Smooth muscle cell (in vitro differentiated cells): ENCODE measurements around the gene PPFIA3. TPM values are rescaled to one million over a fixed set of nuclear protein-coding genes. Genes with fewer than 3 reads are reported as not detected.

Source experiments
- DNase-seq: peaks from one replicate; lab custom pipeline; 2025; ENCODE audit not compliant: unreplicated experiment; lab: John Stamatoyannopoulos, UW
- H2AFZ ChIP-seq: fragments of 200-600 bp; sonication (generic); 2 replicates; pipeline ENCODE4 v1.6.0; 2016; ENCODE audit warnings: antibody characterized with exemption, low read depth, mild to moderate bottlenecking
- H3F3A ChIP-seq: fragments of 200-600 bp; sonication (generic); 2 replicates; pipeline ENCODE4 v1.6.0; 2017; ENCODE audit warnings: antibody characterized with exemption, low read depth
- H3K27ac ChIP-seq: fragments of 200-600 bp; sonication (generic); 2 replicates; pipeline ENCODE4 v1.5.1; 2016; ENCODE audit warnings: low read depth, mild to moderate bottlenecking
- H3K27me3 ChIP-seq: fragments of 200-600 bp; sonication (generic); 2 replicates; pipeline ENCODE4 v1.6.1; 2016; ENCODE audit warnings: low read depth, mild to moderate bottlenecking
- H3K36me3 ChIP-seq: fragments of 200-600 bp; sonication (generic); 2 replicates; pipeline ENCODE4 v1.5.1; 2016; ENCODE audit warnings: low read depth
- H3K4me1 ChIP-seq: fragments of 200-600 bp; sonication (generic); 2 replicates; pipeline ENCODE4 v1.5.1; 2016; ENCODE audit warnings: low read depth
- H3K4me2 ChIP-seq: fragments of 200-600 bp; sonication (generic); 2 replicates; pipeline ENCODE4 v1.6.0; 2016; ENCODE audit warnings: mild to moderate bottlenecking
- H3K4me3 ChIP-seq: fragments of 200-600 bp; sonication (generic); 2 replicates; pipeline ENCODE4 v1.5.1; 2016; ENCODE audit warnings: mild to moderate bottlenecking
- H3K79me2 ChIP-seq: fragments of 200-600 bp; sonication (generic); 2 replicates; pipeline ENCODE4 v1.6.0; 2016; ENCODE audit warnings: low read depth, mild to moderate bottlenecking
- H3K9ac ChIP-seq: fragments of 200-600 bp; sonication (generic); 2 replicates; pipeline ENCODE4 v1.6.0; 2016; ENCODE audit warnings: low read depth
- H3K9me3 ChIP-seq: fragments of 200-600 bp; sonication (generic); replicated peaks from 2 replicates; pipeline ENCODE4 v1.5.1; 2016; ENCODE audit warnings: low read depth
- H4K20me1 ChIP-seq: fragments of 200-600 bp; sonication (generic); 2 replicates; pipeline ENCODE4 v1.6.0; 2016; ENCODE audit warnings: low read depth
- CTCF ChIP-seq: fragments of 200-600 bp; sonication (generic); IDR thresholded peaks from 2 replicates; pipeline ENCODE4 v1.5.1; 2017; ENCODE audit warnings: borderline replicate concordance, mild to moderate bottlenecking, antibody characterized with exemption; ENCODE audit not compliant: insufficient read depth, poor library complexity, severe bottlenecking
- WGBS: methylation state at CpG from one replicate; pipeline ENCODE4 v1.1.7; 2016; ENCODE audit warnings: low lambda C conversion rate; 5-methylcytosine and 5-hydroxymethylcytosine counted together
- polyA plus RNA-seq: library from polyadenylated mRNA; unstranded; fragments of >200 nt; fragmentation: Nextera tagmentation; extraction: Ambion mirVana; gene quantifications from 2 replicates; pipeline ENCODE4 v1.2.1, GENCODE V29; 2016
- total RNA-seq: library from RNA; depleted of rRNA; stranded (reverse); fragments of >200 nt; gene quantifications from 2 replicates; pipeline ENCODE4 v1.2.3, GENCODE V29; 2014

The PPFIA3 gene
- total and polyA plus RNA-seq, 2 experiments from 2014 or later, result 3.2 to 20.3 TPM

- no peaks in the 10 kb centered on the region for H3K4me1 ChIP-seq
- no peak overlapping the region for H3K9ac ChIP-seq
- no peak for TF ChIP-seq CTCF
- no peaks in the 10 kb centered on the region for H3K9me3 ChIP-seq
- no peak overlapping the region for H3K27ac ChIP-seq
- H2AFZ ChIP-seq, result no peak overlapping the region
- no peaks in the 10 kb centered on the region for H4K20me1 ChIP-seq
- H3K4me3 ChIP-seq, result no peak overlapping the region
- H3F3A ChIP-seq, result no peaks in the 10 kb centered on the region
- H3K27me3 ChIP-seq, result no peaks in the 10 kb centered on the region
- DNase-seq, result no peak
- H3K4me2 ChIP-seq, result no peak overlapping the region
- 94% methylated on average over 20 of the region's 21 CpGs for WGBS
- no peaks in the 10 kb centered on the region for H3K79me2 ChIP-seq
- H3K36me3 ChIP-seq, result peaks cover 11% of the 10 kb centered on the region
These were observed 69.4 kb downstream of the PPFIA3 start for GRCh38 chr19:49188626-49189200.

- no peak for DNase-seq
These were observed 69.9 kb downstream of the PPFIA3 start for GRCh38 chr19:49189259-49189658.

GRCh38 chr19:49190781-49191180, 71.4 kb downstream of the PPFIA3 start:
- Histone ChIP-seq H3F3A (no peaks in the 10 kb centered on the region), H3K9me3 (no peaks in the 10 kb centered on the region), H3K79me2 (no peaks in the 10 kb centered on the region), H3K4me2 (no peak overlapping the region), H4K20me1 (no peaks in the 10 kb centered on the region), H3K36me3 (peaks cover 11% of the 10 kb centered on the region), H3K9ac (no peak overlapping the region), H3K27ac (no peak overlapping the region), H3K27me3 (no peaks in the 10 kb centered on the region), H3K4me3 (no peak overlapping the region), H3K4me1 (no peaks in the 10 kb centered on the region), H2AFZ (no peak overlapping the region)
- no peak for DNase-seq
- no peak for TF ChIP-seq CTCF
- 97% methylated on average over 3 of the region's 3 CpGs for WGBS

More at GRCh38 chr19:49189259-49189658, 69.9 kb downstream of the PPFIA3 start:
- Histone ChIP-seq H3K36me3 (peaks cover 11% of the 10 kb centered on the region), H4K20me1 (no peaks in the 10 kb centered on the region), H3K27ac (no peak overlapping the region), H3K4me3 (no peak overlapping the region), H3K9me3 (no peaks in the 10 kb centered on the region), H3K27me3 (no peaks in the 10 kb centered on the region), H3F3A (no peaks in the 10 kb centered on the region), H3K9ac (no peak overlapping the region), H3K79me2 (no peaks in the 10 kb centered on the region), H3K4me1 (no peaks in the 10 kb centered on the region), H2AFZ (no peak overlapping the region), H3K4me2 (no peak overlapping the region)
- no peak for TF ChIP-seq CTCF
- 95% methylated on average over 5 of the region's 5 CpGs for WGBS

GRCh38 chr19:49193822-49194394, 74.6 kb downstream of the PPFIA3 start:
- Histone ChIP-seq H4K20me1 (no peaks in the 10 kb centered on the region), H3K79me2 (no peaks in the 10 kb centered on the region), H3K27ac (no peak overlapping the region), H2AFZ (no peak overlapping the region), H3K4me3 (no peak overlapping the region), H3K9me3 (no peaks in the 10 kb centered on the region), H3F3A (peaks cover 6% of the 10 kb centered on the region), H3K36me3 (peaks cover 11% of the 10 kb centered on the region), H3K4me1 (no peaks in the 10 kb centered on the region), H3K9ac (no peak overlapping the region), H3K4me2 (no peak overlapping the region), H3K27me3 (no peaks in the 10 kb centered on the region)
- DNase-seq, result no peak
- WGBS, result 95% methylated on average over 6 of the region's 6 CpGs
- TF ChIP-seq CTCF, result no peak
